Skeletal muscle satellite cell (primary cell): Measurements from ENCODE around the gene ITPRIP. TPM values are rescaled to one million over a fixed set of nuclear protein-coding genes. Genes with fewer than 3 reads are reported as not detected.
A peak's percentile ranks its signal among the peaks of the same experiment; 100 is the strongest.

Source experiments
- H3K27me3 ChIP-seq: 2 replicates; pipeline ENCODE4 v1.7.0; 2013; ENCODE audit warnings: low read length; ENCODE audit not compliant: control insufficient read depth, insufficient read depth
- H3K36me3 ChIP-seq: 2 replicates; pipeline ENCODE4 v1.7.0; 2013; ENCODE audit warnings: mild to moderate bottlenecking, control low read depth, low read length; ENCODE audit not compliant: insufficient read depth
- H3K4me1 ChIP-seq: 2 replicates; pipeline ENCODE4 v1.7.0; 2013; ENCODE audit warnings: low read length; ENCODE audit not compliant: control insufficient read depth, insufficient read depth
- H3K4me2 ChIP-seq: 2 replicates; pipeline ENCODE4 v1.7.0; 2013; ENCODE audit warnings: mild to moderate bottlenecking, low read length
- H3K4me3 ChIP-seq: 2 replicates; pipeline ENCODE4 v1.7.0; 2013; ENCODE audit warnings: low read length
- H3K9ac ChIP-seq: 2 replicates; pipeline ENCODE4 v1.7.0; 2013; ENCODE audit warnings: mild to moderate bottlenecking, low read depth, low read length, moderate library complexity
- H3K9me3 ChIP-seq: replicated peaks from 2 replicates; pipeline ENCODE4 v1.7.0; 2013; ENCODE audit warnings: mild to moderate bottlenecking, control low read depth, low read length
- total RNA-seq: library from RNA; depleted of rRNA; stranded (reverse); fragments of >200 nt; gene quantifications from 2 replicates; pipeline ENCODE4 v1.2.3, GENCODE V29; 2012; rRNA removed

The ITPRIP gene
- 28.4 and 31.9 TPM in 2 replicates for total RNA-seq

GRCh38 chr10:104337985-104338735, at the start of gene ITPRIP:
ITPRIP (minus strand) TSS chr10:104338465; CDS start chr10:104316051, 22,414 bp downstream.
- Histone ChIP-seq H3K36me3 (peaks cover 28% of the 10 kb centered on the region), H3K9me3 (no peaks in the 10 kb centered on the region), H3K27me3 (no peaks in the 10 kb centered on the region), H3K9ac (peak within 1 kb of the TSS; percentile 96), H3K4me3 (peak within 1 kb of the TSS; percentile 96), H3K4me1 (peaks cover 48% of the 10 kb centered on the region), H3K4me2 (peak within 1 kb of the TSS; percentile 92)

GRCh38 chr10:104387130-104387888, 49.0 kb upstream of the ITPRIP start:
- H3K4me2 ChIP-seq, result no peak overlapping the region
- H3K36me3 ChIP-seq, result no peaks in the 10 kb centered on the region
- no peak overlapping the region for H3K4me3 ChIP-seq
- peaks cover 6% of the 10 kb centered on the region for H3K27me3 ChIP-seq
- no peaks in the 10 kb centered on the region for H3K4me1 ChIP-seq
- no peak overlapping the region for H3K9ac ChIP-seq
- no peaks in the 10 kb centered on the region for H3K9me3 ChIP-seq

GRCh38 chr10:104380336-104380735, 42.1 kb upstream of the ITPRIP start:
- Histone ChIP-seq H3K4me2 (no peak overlapping the region), H3K36me3 (no peaks in the 10 kb centered on the region), H3K9me3 (no peaks in the 10 kb centered on the region), H3K4me3 (no peak overlapping the region), H3K27me3 (peaks cover 2% of the 10 kb centered on the region), H3K4me1 (no peaks in the 10 kb centered on the region), H3K9ac (no peak overlapping the region)

- Histone ChIP-seq H3K36me3 (no peaks in the 10 kb centered on the region), H3K9ac (no peak overlapping the region), H3K4me3 (no peak overlapping the region), H3K9me3 (no peaks in the 10 kb centered on the region), H3K27me3 (peaks cover 2% of the 10 kb centered on the region), H3K4me1 (no peaks in the 10 kb centered on the region), H3K4me2 (no peak overlapping the region)
Measured at GRCh38 chr10:104376784-104377300, 38.6 kb upstream of the ITPRIP start.

GRCh38 chr10:104374591-104374990, 36.3 kb upstream of the ITPRIP start:
- Histone ChIP-seq H3K9me3 (no peaks in the 10 kb centered on the region), H3K4me2 (no peak overlapping the region), H3K9ac (no peak overlapping the region), H3K27me3 (peaks cover 2% of the 10 kb centered on the region), H3K36me3 (no peaks in the 10 kb centered on the region), H3K4me1 (no peaks in the 10 kb centered on the region), H3K4me3 (no peak overlapping the region)

- H3K4me2 ChIP-seq, result no peak overlapping the region
- no peaks in the 10 kb centered on the region for H3K36me3 ChIP-seq
- no peak overlapping the region for H3K9ac ChIP-seq
- H3K4me1 ChIP-seq, result no peaks in the 10 kb centered on the region
- H3K9me3 ChIP-seq, result no peaks in the 10 kb centered on the region
- H3K4me3 ChIP-seq, result no peak overlapping the region
- H3K27me3 ChIP-seq, result no peaks in the 10 kb centered on the region
Measured at GRCh38 chr10:104371753-104372152, 33.5 kb upstream of the ITPRIP start.

- Histone ChIP-seq H3K4me1 (no peaks in the 10 kb centered on the region), H3K9ac (no peak overlapping the region), H3K9me3 (no peaks in the 10 kb centered on the region), H3K36me3 (no peaks in the 10 kb centered on the region), H3K4me3 (no peak overlapping the region), H3K4me2 (no peak overlapping the region), H3K27me3 (no peaks in the 10 kb centered on the region)
Measured at GRCh38 chr10:104368381-104368780, 30.1 kb upstream of the ITPRIP start.

- H3K36me3 ChIP-seq, result no peaks in the 10 kb centered on the region
- no peak overlapping the region for H3K9ac ChIP-seq
- H3K9me3 ChIP-seq, result no peaks in the 10 kb centered on the region
- no peaks in the 10 kb centered on the region for H3K4me1 ChIP-seq
- H3K4me3 ChIP-seq, result no peak overlapping the region
- no peak overlapping the region for H3K4me2 ChIP-seq
- no peaks in the 10 kb centered on the region for H3K27me3 ChIP-seq
Measured at GRCh38 chr10:104367904-104368303, 29.6 kb upstream of the ITPRIP start.

- Histone ChIP-seq H3K9ac (no peak overlapping the region), H3K9me3 (no peaks in the 10 kb centered on the region)
Measured at GRCh38 chr10:104359811-104360210, 21.5 kb upstream of the ITPRIP start.

GRCh38 chr10:104353325-104354048, 15.2 kb upstream of the ITPRIP start, which contains the start of gene CFAP58:
CFAP58 (plus strand) TSS chr10:104353833; CDS start chr10:104353898, 65 bp downstream.
- peaks cover 6% of the 10 kb centered on the region for H3K27me3 ChIP-seq
- no peaks in the 10 kb centered on the region for H3K36me3 ChIP-seq
- H3K9me3 ChIP-seq, result no peaks in the 10 kb centered on the region
- H3K4me2 ChIP-seq, result peak within 1 kb of the TSS; percentile 87
- H3K4me3 ChIP-seq, result peak within 1 kb of the TSS; percentile 66
- H3K9ac ChIP-seq, result peak within 1 kb of the TSS; percentile 31
- H3K4me1 ChIP-seq, result peaks cover 21% of the 10 kb centered on the region

More at GRCh38 chr10:104359811-104360210, 21.5 kb upstream of the ITPRIP start:
- Histone ChIP-seq H3K27me3 (no peaks in the 10 kb centered on the region), H3K4me3 (no peak overlapping the region), H3K4me1 (no peaks in the 10 kb centered on the region), H3K4me2 (no peak overlapping the region), H3K36me3 (no peaks in the 10 kb centered on the region)

- Histone ChIP-seq H3K4me2 (no peak overlapping the region), H3K36me3 (no peaks in the 10 kb centered on the region), H3K9me3 (no peaks in the 10 kb centered on the region), H3K4me1 (peaks cover 21% of the 10 kb centered on the region), H3K9ac (no peak overlapping the region), H3K4me3 (no peak overlapping the region), H3K27me3 (peaks cover 6% of the 10 kb centered on the region)
Measured at GRCh38 chr10:104351919-104352318, 13.7 kb upstream of the ITPRIP start.
